GM10266 (cell line): Measurements from ENCODE around the gene KCTD1.

Source experiments
- DNase-seq: peaks from one replicate; pipeline ENCODE4 v3.0.0; 2012; ENCODE audit errors: extremely low spot score
- CTCF ChIP-seq: IDR thresholded peaks from 2 replicates; pipeline ENCODE4 v1.5.1; 2012; ENCODE audit warnings: mild to moderate bottlenecking, low read depth; ENCODE audit not compliant: control insufficient read depth, insufficient read depth; ENCODE audit errors: missing control alignments

KCTD1 gene

GRCh38 chr18:26531605-26532298, 16.6 kb downstream of the KCTD1 start:
- no peak for DNase-seq
- TF ChIP-seq CTCF: no peak

DNA sequence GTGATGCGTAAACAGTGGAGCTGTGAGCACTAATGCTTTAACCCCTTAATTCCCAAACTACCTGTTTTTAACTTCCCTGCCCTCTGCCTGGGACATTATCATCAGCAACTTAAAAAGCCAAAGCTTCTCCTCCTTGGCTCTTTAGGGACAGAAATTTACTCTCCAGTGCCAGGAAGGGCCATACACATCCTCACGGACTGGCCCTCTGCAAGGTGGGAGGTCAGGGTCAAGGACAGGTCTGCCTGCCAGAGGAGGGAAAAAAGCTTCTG, 21.5 kb downstream of the KCTD1 start:
- no peak for TF ChIP-seq CTCF
- DNase-seq: no peak

- no peak for DNase-seq
- TF ChIP-seq CTCF: no peak
Measured at GRCh38 chr18:26526128-26526965, 22.0 kb downstream of the KCTD1 start.

DNA sequence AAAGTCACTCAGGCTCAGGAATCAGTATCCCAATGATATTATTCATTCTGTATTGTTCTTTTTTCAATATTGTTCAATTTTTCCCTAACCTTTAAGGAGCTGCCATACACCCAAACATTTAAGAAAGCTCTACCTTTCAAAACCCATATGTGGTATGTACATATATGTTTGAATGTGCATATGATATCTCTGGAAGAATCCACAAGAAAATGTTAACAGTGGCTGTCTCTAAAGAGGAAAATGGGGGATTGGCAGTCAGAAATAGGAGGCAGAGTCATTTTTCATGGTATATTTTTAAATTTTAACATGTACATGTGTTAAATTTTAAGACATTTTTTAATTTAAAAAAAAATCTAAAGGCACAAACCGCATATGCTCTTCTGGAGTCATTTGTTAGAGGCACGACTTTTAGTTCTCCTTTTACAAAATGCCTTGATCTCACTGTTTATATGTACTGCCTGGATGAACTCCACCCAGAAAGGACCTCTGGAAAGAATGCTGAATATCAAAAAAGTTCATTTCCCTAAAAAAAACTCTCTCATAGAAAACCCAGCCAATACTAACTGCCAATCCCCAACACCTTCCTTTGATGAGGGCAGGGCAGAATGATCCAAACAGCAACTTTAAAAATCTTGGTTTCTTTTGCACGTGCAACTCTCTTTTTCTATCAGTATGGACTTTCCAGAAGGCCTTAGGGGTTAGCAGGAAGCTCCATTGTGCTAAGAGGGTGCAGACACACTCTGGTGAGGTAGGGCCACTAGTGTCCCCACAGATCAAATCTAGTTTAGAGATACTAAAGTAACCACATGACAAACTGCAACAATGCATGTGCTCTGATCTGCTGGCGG, 23.6 kb downstream of the KCTD1 start:
- TF ChIP-seq CTCF: no peak
- no peak for DNase-seq

GRCh38 chr18:26524002-26524401, 24.4 kb downstream of the KCTD1 start:
- TF ChIP-seq CTCF: no peak
- no peak for DNase-seq

- no peak for TF ChIP-seq CTCF
- DNase-seq: no peak
Measured at GRCh38 chr18:26521617-26522016, 26.7 kb downstream of the KCTD1 start.
